K562 (cell line): Measurements from ENCODE around the gene DKC1. TPM values are rescaled to one million over a fixed set of nuclear protein-coding genes. Genes with fewer than 3 reads are reported as not detected.

ENCODE experiments used
- ATAC-seq: fragments of 200-7000 bp; cut with Tn5 transposase; 3 replicates; pipeline ENCODE4 v1.9.1; 2020; ENCODE audit warnings: moderate library complexity
- BruUV-seq: library from RNA; stranded (reverse); fragments of 400-500 nt; replicated peaks from 2 replicates; lab custom pipeline; 2021; lab: Mats Ljungman, UMichigan
- CTCF ChIA-PET: fragments of 300-600 bp; formaldehyde crosslinking; extraction: SDS; loops from one replicate; lab custom pipeline; 2021; ENCODE audit warnings: low intra/inter-chr PET ratio; lab: Yijun Ruan, JAX
- POLR2A ChIA-PET: fragments of 300-600, 350-650 bp; sonication (Branson Sonifier 250); formaldehyde crosslinking; extraction: SDS; loops from one replicate; lab custom pipeline; 2021; ENCODE audit warnings: antibody characterized with exemption, inconsistent platforms; lab: Yijun Ruan, JAX
- DNase-seq, 4 experiments: peaks; one replicate each; pipeline versions ENCODE4 v3.0.0 to v3.0.0-alpha.2; 2011 to 2018; ENCODE audit warnings: low spot score in 3 of 4, mixed read lengths in 3 of 4; ENCODE audit errors: extremely low read depth in 1 of 4
- FAIRE-seq: peaks from 2 replicates; lab custom pipeline; 2011; peaks lifted over from hg19 to GRCh38; lab: Jason Lieb, UNC
- H2AFZ ChIP-seq: 2 replicates; pipeline ENCODE4 v1.6.0; 2011; ENCODE audit warnings: low read depth, low read length, control low read depth, inconsistent platforms
- H3K27ac ChIP-seq: fragments of 200-600 bp; 3 replicates; pipeline ENCODE4 v1.8.0; 2011; ENCODE audit warnings: low read depth, mild to moderate bottlenecking, control low read depth, inconsistent platforms, low read length, moderate library complexity, mixed read lengths; ENCODE audit errors: extremely low read depth
- H3K27me3 ChIP-seq, 2 experiments: fragments of 300-600 bp in 1 of 2; 2 replicates in 1 of 2; 3 replicates in 1 of 2; pipeline versions ENCODE4 v1.6.0 to v1.8.0; 2011; ENCODE audit warnings: inconsistent platforms in 2 of 2, low read length in 2 of 2, mild to moderate bottlenecking in 1 of 2, mixed read lengths in 1 of 2, moderate library complexity in 1 of 2; ENCODE audit not compliant: control insufficient read depth in 2 of 2, insufficient read depth in 2 of 2
- H3K36me3 ChIP-seq: fragments of 300-600 bp; 3 replicates; pipeline ENCODE4 v1.8.0; 2011; ENCODE audit warnings: mild to moderate bottlenecking, low read length, inconsistent platforms; ENCODE audit not compliant: control insufficient read depth, insufficient read depth
- H3K4me1 ChIP-seq, 2 experiments: fragments of 200-600 bp in 1 of 2; replicated peaks in 1 of 2; 2 replicates in 1 of 2; 3 replicates in 1 of 2; pipeline versions ENCODE4 v1.5.1 to v1.8.0; 2011; ENCODE audit warnings: inconsistent platforms in 2 of 2, low read length in 2 of 2, mild to moderate bottlenecking in 1 of 2, mixed read lengths in 1 of 2, moderate library complexity in 1 of 2; ENCODE audit not compliant: control insufficient read depth in 2 of 2, insufficient read depth in 2 of 2
- H3K4me2 ChIP-seq: 2 replicates; pipeline ENCODE4 v1.6.1; 2011; ENCODE audit warnings: low read length, control low read depth, inconsistent platforms, mixed read lengths; ENCODE audit not compliant: insufficient read depth
- H3K4me3 ChIP-seq: fragments of 200-600 bp; sonication (generic), shearing (Covaris generic); 2 replicates; pipeline ENCODE4 v1.5.1; 2016; ENCODE audit warnings: control low read depth, inconsistent platforms
- H3K79me2 ChIP-seq: fragments of 200-600 bp; 3 replicates; pipeline ENCODE4 v1.8.0; 2011; ENCODE audit warnings: low read length, inconsistent platforms; ENCODE audit not compliant: control insufficient read depth, insufficient read depth
- H3K9ac ChIP-seq, 2 experiments: 2 replicates each; pipeline versions ENCODE4 v1.6.0 to v1.6.1; 2011; ENCODE audit warnings: low read depth in 2 of 2, low read length in 2 of 2, control low read depth in 1 of 2, inconsistent platforms in 1 of 2, mild to moderate bottlenecking in 1 of 2, mixed read lengths in 1 of 2; ENCODE audit not compliant: insufficient read depth in 1 of 2
- H3K9me1 ChIP-seq: one replicate; pipeline ENCODE4 v1.6.0; 2011; ENCODE audit warnings: inconsistent platforms, mild to moderate bottlenecking, low read length, moderate library complexity; ENCODE audit not compliant: control insufficient read depth, insufficient read depth
- H3K9me3 ChIP-seq: replicated peaks from 2 replicates; pipeline ENCODE4 v1.5.1; 2011; ENCODE audit warnings: low read depth, low read length, inconsistent platforms; ENCODE audit not compliant: control insufficient read depth, insufficient read depth
- H4K20me1 ChIP-seq: replicated peaks from 2 replicates; pipeline ENCODE4 v1.6.1; 2011; ENCODE audit warnings: low read length, inconsistent platforms, mixed read lengths; ENCODE audit not compliant: control insufficient read depth, insufficient read depth
- CBX2 ChIP-seq: fragments of 200-600 bp; sonication (generic); IDR thresholded peaks from one replicate; pipeline ENCODE4 v1.6.1; 2012; ENCODE audit warnings: mild to moderate bottlenecking, low read length, inconsistent platforms; ENCODE audit not compliant: insufficient read depth, poor library complexity, severe bottlenecking
- EHMT2 ChIP-seq: fragments of 450-650 bp; IDR thresholded peaks from 2 replicates; pipeline ENCODE4 v1.6.1; 2018; ENCODE audit warnings: antibody characterized with exemption
- KDM5B ChIP-seq: fragments of 200-600 bp; sonication (generic); IDR thresholded peaks from 2 replicates; pipeline ENCODE4 v1.6.1; 2012; ENCODE audit warnings: low read depth, mild to moderate bottlenecking, moderate library complexity, low read length, control low read depth, inconsistent platforms; ENCODE audit not compliant: insufficient replicate concordance
- RCOR1 ChIP-seq, 2 experiments: IDR thresholded peaks; 2 replicates each; pipeline ENCODE4 v1.6.1; 2012; ENCODE audit warnings: low read depth in 2 of 2, low read length in 2 of 2, borderline replicate concordance in 1 of 2, improper control_type of control experiment in 1 of 2
- ZNF347 ChIP-seq: fragments of 450-650 bp; formaldehyde crosslinking; IDR thresholded peaks from 2 replicates; pipeline ENCODE4 v1.4.0; 2020; ENCODE audit warnings: low read depth, mild to moderate bottlenecking, moderate library complexity
- ZNF589 ChIP-seq: fragments of 200-800 bp; sonication (Bioruptor generic); IDR thresholded peaks from 2 replicates; pipeline ENCODE4 v1.6.1; 2016; ENCODE audit warnings: low read depth, missing genetic modification characterization, missing compliant biosample characterization
- WGBS: fragments of 100-300 bp; shearing (Covaris generic); methylation state at CpG from one replicate; pipeline ENCODE4 v1.1.6; 2016; ENCODE audit warnings: low coverage, mixed read lengths; ENCODE audit not compliant: insufficient coverage; ENCODE audit errors: missing lambda C conversion rate; 5-methylcytosine and 5-hydroxymethylcytosine counted together
- in situ Hi-C: fragments of 300-500 bp; cut with MboI; formaldehyde crosslinking; loops from 4 replicates; pipeline ENCODE4 v1.15.0; 2018; ENCODE audit warnings: inconsistent platforms, mixed read lengths
- intact Hi-C: fragments of 100-400 bp; cut with micrococcal nuclease; formaldehyde crosslinking; loops from 2 replicates; pipeline ENCODE4 v1.14.2; 2022
- polyA plus RNA-seq, 8 experiments: library from polyadenylated mRNA; depleted of rRNA in 4 of 8; stranded (reverse) in 5 of 8; unstranded in 3 of 8; fragments of >200 nt; fragmentation: Nextera tagmentation in 2 of 8; fragmentation: Illumina TruSeq in 1 of 8; extraction: Ambion mirVana in 2 of 8; extraction: Trizol in 1 of 8; gene quantifications; 2 replicates each; pipeline versions ENCODE4 v1.2.1 to v1.2.3, GENCODE V29; 2011 to 2014; ENCODE audit warnings: inconsistent platforms in 1 of 8, missing spikeins in 1 of 8
- total RNA-seq, 7 experiments: library from RNA; depleted of rRNA in 6 of 7; stranded (reverse); fragments of >200 nt in 6 of 7; fragmentation: Illumina TruSeq in 2 of 7; extraction: Trizol in 2 of 7; gene quantifications; 2 replicates each; pipeline versions ENCODE4 v1.2.1 to v1.2.3, GENCODE V29; 2011 to 2021; ENCODE audit warnings: low replicate concordance in 1 of 7
- TF ChIP-seq, protein P1 (sequence below): sonication (generic); formaldehyde crosslinking; IDR thresholded peaks from 2 replicates; pipeline ENCODE4 v1.8.0; 2022; ENCODE audit warnings: missing genetic modification reagents, mild to moderate bottlenecking, borderline replicate concordance
- TF ChIP-seq, protein P2 (sequence below): sonication (generic); formaldehyde crosslinking; IDR thresholded peaks from 2 replicates; pipeline ENCODE4 v1.9.0; 2022; ENCODE audit warnings: mild to moderate bottlenecking, missing genetic modification reagents

Gene DKC1
- total and polyA plus RNA-seq, 9 of the 15 experiments (the other 6 are each of a cell fraction or from before 2014, with no cell fraction given) = 205 to 313 (median 219) TPM

DNA sequence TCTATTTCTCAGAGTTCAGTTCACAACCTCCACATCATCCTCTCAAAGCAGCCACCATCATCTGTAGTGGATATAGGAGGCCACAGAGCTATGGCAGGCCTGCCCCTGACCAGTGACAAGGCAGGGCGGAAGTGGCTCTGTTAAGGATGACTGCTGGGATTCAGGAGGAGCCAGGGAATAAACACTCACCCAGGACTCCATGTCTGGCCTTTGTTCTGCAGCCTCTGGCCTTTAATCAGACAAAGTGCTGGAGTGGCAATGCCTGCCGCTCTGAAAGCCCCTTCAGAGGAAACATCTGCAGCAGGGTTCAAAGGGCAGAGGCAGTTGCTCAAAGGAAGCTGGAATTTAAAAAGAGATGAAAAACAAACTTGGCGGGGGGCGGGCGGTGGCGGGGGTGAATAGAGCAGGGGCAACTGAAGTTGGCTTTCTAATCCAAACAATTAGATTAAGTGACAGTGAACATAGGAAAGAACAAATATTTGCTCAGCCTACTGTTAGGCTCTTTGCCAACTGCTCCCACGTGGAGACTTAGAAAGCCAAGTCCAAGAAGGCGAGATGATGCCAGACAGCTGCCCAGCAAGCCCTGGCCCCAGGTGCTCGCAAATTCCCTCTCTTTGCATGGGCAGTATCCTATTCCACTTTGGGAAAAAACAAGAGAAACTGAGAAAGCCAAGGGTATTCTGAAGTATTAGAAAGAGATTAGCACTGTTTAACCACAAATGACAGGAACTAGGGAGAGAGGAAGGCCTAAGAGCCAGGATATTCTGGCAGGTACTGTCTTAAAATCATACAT, 37.1 kb downstream of the DKC1 start:
- H2AFZ ChIP-seq = no peak overlapping the region
- TSS peak; percentile 37 for BruUV-seq
- peak overlapping the region; percentile 100 for H3K27ac ChIP-seq
- peak overlapping the region; percentile 89 for H3K4me3 ChIP-seq
- H3K27me3 ChIP-seq = no peaks in the 10 kb centered on the region
- no peaks in the 10 kb centered on the region for H3K9me1 ChIP-seq
- H3K79me2 ChIP-seq = peaks cover 98% of the 10 kb centered on the region
- intact Hi-C loops = loop anchor here (1.0 to 5.0 kb wide), 3 partner anchors 15 to 38 kb away; partner anchors contain the start of gene DKC1
- in situ Hi-C loops = no loop called here
- peaks cover 72% of the 10 kb centered on the region for H3K36me3 ChIP-seq
- peaks cover 22 to 44% of the 10 kb centered on the region in 2 experiments for H3K4me1 ChIP-seq
- ATAC-seq (peak; percentile 32; the same call in 1 of the 3 replicates), DNase-seq (peak in 1 of 4 experiments; percentile 32), FAIRE-seq (no peak)
- peak overlapping the region; percentile 75 for H3K4me2 ChIP-seq
- POLR2A ChIA-PET = interaction anchor here (1.0 to 4.0 kb wide), 5 partner anchors 10 to 28 kb away, joined by 3 to 24 read pairs (median 4); no protein-coding TSS in a partner anchor
- CTCF ChIA-PET = no interaction called here
- 0 out of 2 replicates have a peak, but pooled peaks cover 8% of the 10 kb centered on the region for H4K20me1 ChIP-seq
- peak overlapping the region; percentile 82 to 91; a peak in 3 of 4 replicates for H3K9ac ChIP-seq
- no peaks in the 10 kb centered on the region for H3K9me3 ChIP-seq
- 8% methylated on average over 9 of the region's 9 CpGs for WGBS
- TF ChIP-seq CBX2 (no peak), ZNF589 (CRISPR knock-in tag) (peak; percentile 66; the same call in 1 of the 2 replicates), EHMT2 (no peak), KDM5B (no peak), RCOR1 (IDR thresholded peaks at IDR 0.05; ENCODE audit: borderline replicate concordance in 1 of 2, low read depth in 2 of 2, low read length in 2 of 2) (peak in 1 of 2 experiments; percentile 3; a peak in 1 of 4 replicates), ZNF347 (CRISPR knock-in tag) (no peak)
- TF ChIP-seq, protein P1, sequence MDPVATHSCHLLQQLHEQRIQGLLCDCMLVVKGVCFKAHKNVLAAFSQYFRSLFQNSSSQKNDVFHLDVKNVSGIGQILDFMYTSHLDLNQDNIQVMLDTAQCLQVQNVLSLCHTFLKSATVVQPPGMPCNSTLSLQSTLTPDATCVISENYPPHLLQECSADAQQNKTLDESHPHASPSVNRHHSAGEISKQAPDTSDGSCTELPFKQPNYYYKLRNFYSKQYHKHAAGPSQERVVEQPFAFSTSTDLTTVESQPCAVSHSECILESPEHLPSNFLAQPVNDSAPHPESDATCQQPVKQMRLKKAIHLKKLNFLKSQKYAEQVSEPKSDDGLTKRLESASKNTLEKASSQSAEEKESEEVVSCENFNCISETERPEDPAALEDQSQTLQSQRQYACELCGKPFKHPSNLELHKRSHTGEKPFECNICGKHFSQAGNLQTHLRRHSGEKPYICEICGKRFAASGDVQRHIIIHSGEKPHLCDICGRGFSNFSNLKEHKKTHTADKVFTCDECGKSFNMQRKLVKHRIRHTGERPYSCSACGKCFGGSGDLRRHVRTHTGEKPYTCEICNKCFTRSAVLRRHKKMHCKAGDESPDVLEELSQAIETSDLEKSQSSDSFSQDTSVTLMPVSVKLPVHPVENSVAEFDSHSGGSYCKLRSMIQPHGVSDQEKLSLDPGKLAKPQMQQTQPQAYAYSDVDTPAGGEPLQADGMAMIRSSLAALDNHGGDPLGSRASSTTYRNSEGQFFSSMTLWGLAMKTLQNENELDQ (CRISPR knock-in tag) = no peak
- TF ChIP-seq, protein P2, sequence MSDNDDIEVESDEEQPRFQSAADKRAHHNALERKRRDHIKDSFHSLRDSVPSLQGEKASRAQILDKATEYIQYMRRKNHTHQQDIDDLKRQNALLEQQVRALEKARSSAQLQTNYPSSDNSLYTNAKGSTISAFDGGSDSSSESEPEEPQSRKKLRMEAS (CRISPR knock-in tag) = no peak
